ENCODE data around the gene EMILIN1.

Gene EMILIN1

GRCh38 chr2:27105981-27106380 lies 27.6 kb downstream of the EMILIN1 start:
- ATAC-seq = no peak
- no peak for TF ChIP-seq RARB (CRISPR knock-in tag; IDR thresholded peaks at IDR 0.05)
- TF ChIP-seq CSDC2 (CRISPR knock-in tag; IDR thresholded peaks at IDR 0.05) = no peak
- TF ChIP-seq POU6F1 (CRISPR knock-in tag; IDR thresholded peaks at IDR 0.05; ENCODE audit: borderline replicate concordance, low read depth) = no peak
- no peak for TF ChIP-seq GLIS3 (CRISPR knock-in tag; IDR thresholded peaks at IDR 0.05)
- TF ChIP-seq CREB5 (CRISPR knock-in tag; IDR thresholded peaks at IDR 0.05; ENCODE audit: low read depth) = no peak
- no peak for TF ChIP-seq ZNF8 (CRISPR knock-in tag; IDR thresholded peaks at IDR 0.05)
- no peak for TF ChIP-seq PPARA (CRISPR knock-in tag; IDR thresholded peaks at IDR 0.05; ENCODE audit: borderline replicate concordance)
- TF ChIP-seq ZNF565 (CRISPR knock-in tag; conservative IDR thresholded peaks at IDR 0.05; ENCODE audit: low read depth) = no peak
- TF ChIP-seq ISL1 (CRISPR knock-in tag; IDR thresholded peaks at IDR 0.05) = no peak
- TF ChIP-seq CSRNP3 (CRISPR knock-in tag; IDR thresholded peaks at IDR 0.05) = no peak
- no peak for TF ChIP-seq BACH2 (CRISPR knock-in tag; IDR thresholded peaks at IDR 0.05; ENCODE audit: borderline replicate concordance)
- no peak for TF ChIP-seq ESRRG (CRISPR knock-in tag; IDR thresholded peaks at IDR 0.05)
- no peak for TF ChIP-seq ZFP30 (CRISPR knock-in tag; IDR thresholded peaks at IDR 0.05)
- no peak for TF ChIP-seq ARNTL (CRISPR knock-in tag; IDR thresholded peaks at IDR 0.05; ENCODE audit: borderline replicate concordance, low read depth)
- TF ChIP-seq TOX (CRISPR knock-in tag; IDR thresholded peaks at IDR 0.05; ENCODE audit: borderline replicate concordance) = no peak
- no peak for TF ChIP-seq OSR1 (CRISPR knock-in tag; IDR thresholded peaks at IDR 0.05)
- no peak for TF ChIP-seq TSHZ2 (CRISPR knock-in tag; IDR thresholded peaks at IDR 0.05)
- no peak for TF ChIP-seq PATZ1 (CRISPR knock-in tag; IDR thresholded peaks at IDR 0.05; ENCODE audit: borderline replicate concordance)

- TF ChIP-seq ZNF70 (CRISPR knock-in tag; IDR thresholded peaks at IDR 0.05) (no peak), ZFP30 (CRISPR knock-in tag; IDR thresholded peaks at IDR 0.05) (no peak), GLIS3 (CRISPR knock-in tag; IDR thresholded peaks at IDR 0.05) (no peak), ESRRG (CRISPR knock-in tag; IDR thresholded peaks at IDR 0.05) (no peak), ISL1 (CRISPR knock-in tag; IDR thresholded peaks at IDR 0.05) (no peak), ARNTL (CRISPR knock-in tag; IDR thresholded peaks at IDR 0.05; ENCODE audit: borderline replicate concordance, low read depth) (no peak), SNAI2 (CRISPR knock-in tag; IDR thresholded peaks at IDR 0.05) (no peak), ZFP3 (CRISPR knock-in tag; IDR thresholded peaks at IDR 0.05) (no peak), PPARA (CRISPR knock-in tag; IDR thresholded peaks at IDR 0.05; ENCODE audit: borderline replicate concordance) (no peak), TCF4 (CRISPR knock-in tag; IDR thresholded peaks at IDR 0.05; ENCODE audit: borderline replicate concordance) (no peak), ZNF8 (CRISPR knock-in tag; IDR thresholded peaks at IDR 0.05) (no peak), CREB5 (CRISPR knock-in tag; IDR thresholded peaks at IDR 0.05; ENCODE audit: low read depth) (no peak), ZC3H10 (CRISPR knock-in tag; IDR thresholded peaks at IDR 0.05) (no peak), CSRNP3 (CRISPR knock-in tag; IDR thresholded peaks at IDR 0.05) (no peak), ZNF565 (CRISPR knock-in tag; conservative IDR thresholded peaks at IDR 0.05; ENCODE audit: low read depth) (no peak)
- no peak for ATAC-seq
These were observed 29.8 kb downstream of the EMILIN1 start for GRCh38 chr2:27108221-27108620.
